Prostate gland (tissue), 2 donors: ENCODE measurements around the gene DMXL1. TPM values are rescaled to one million over a fixed set of nuclear protein-coding genes. Genes with fewer than 3 reads are reported as not detected.

ENCODE experiments used
- DNase-seq: peaks from one replicate; pipeline ENCODE4 v3.0.0-alpha.2; 2019; ENCODE audit warnings: low spot score
- H3K27ac ChIP-seq, 2 donors: fragments of 200-600 bp; sonication (generic); 2 replicates each; pipeline ENCODE4 v1.5.1; 2017 to 2019
- H3K27me3 ChIP-seq: fragments of 200-600 bp; sonication (generic); replicated peaks from 2 replicates; pipeline ENCODE4 v1.5.1; 2019; ENCODE audit not compliant: insufficient read depth
- H3K36me3 ChIP-seq, 2 donors: fragments of 200-600 bp; sonication (generic); 1 replicate in 1 of 2; 2 replicates in 1 of 2; pipeline versions ENCODE4 v1.5.1 to v1.8.1; 2017 to 2019
- H3K4me1 ChIP-seq: fragments of 200-600 bp; sonication (generic); replicated peaks from 2 replicates; pipeline ENCODE4 v1.5.1; 2019
- H3K4me3 ChIP-seq, 2 donors: fragments of 200-600 bp; sonication (generic); 2 replicates each; pipeline ENCODE4 v1.5.1; 2017 to 2019
- H3K9me3 ChIP-seq: fragments of 200-600 bp; sonication (generic); 2 replicates; pipeline ENCODE4 v1.5.1; 2017
- POLR2A ChIP-seq: fragments of 450-650 bp; IDR thresholded peaks from one replicate; pipeline ENCODE4 v1.6.1; 2016; ENCODE audit warnings: antibody characterized with exemption, mild to moderate bottlenecking
- POLR2AphosphoS5 ChIP-seq: sonication (generic); formaldehyde crosslinking; IDR thresholded peaks from one replicate; pipeline ENCODE4 v1.6.1; 2017; ENCODE audit warnings: antibody characterized with exemption
- WGBS: methylation state at CpG from one replicate; pipeline ENCODE4 v1.1.5; 2018; 5-methylcytosine and 5-hydroxymethylcytosine counted together
- intact Hi-C: fragments of 100-400 bp; cut with DNase I; formaldehyde crosslinking; loops from one replicate; pipeline ENCODE4 v1.14.2; 2022
- total RNA-seq, 2 donors: library from RNA; depleted of rRNA; stranded (reverse); fragments of >200 nt; gene quantifications; one replicate each; pipeline ENCODE4 v1.1.0, GENCODE V29; 2016
- TF ChIP-seq, protein P1 (sequence below), 4 experiments: fragments of 200-600 bp in 2 of 4; fragments of 450-650 bp in 2 of 4; sonication (generic) in 2 of 4; IDR thresholded peaks; 1 replicate in 3 of 4; 2 replicates in 1 of 4; pipeline ENCODE4 v1.5.1; 2016 to 2019; ENCODE audit warnings: antibody characterized with exemption in 4 of 4, mild to moderate bottlenecking in 2 of 4, moderate library complexity in 2 of 4

The DMXL1 gene
- total RNA-seq, 2 donors from 2014 or later: 89.2 to 180 TPM

GRCh38 chr5:119079318-119079921 lies 8.5 kb downstream of the DMXL1 start:
- Histone ChIP-seq H3K27me3 (no peaks in the 10 kb centered on the region), H3K9me3 (no peaks in the 10 kb centered on the region), H3K36me3 (no peaks in the 10 kb centered on the region), H3K4me1 (peaks cover 5% of the 10 kb centered on the region), H3K4me3 (no peak overlapping the region), H3K27ac (no peak overlapping the region)
- DNase-seq: no peak
- TF ChIP-seq POLR2AphosphoS5: no peak
- TF ChIP-seq POLR2A: no peak
- TF ChIP-seq, protein P1, sequence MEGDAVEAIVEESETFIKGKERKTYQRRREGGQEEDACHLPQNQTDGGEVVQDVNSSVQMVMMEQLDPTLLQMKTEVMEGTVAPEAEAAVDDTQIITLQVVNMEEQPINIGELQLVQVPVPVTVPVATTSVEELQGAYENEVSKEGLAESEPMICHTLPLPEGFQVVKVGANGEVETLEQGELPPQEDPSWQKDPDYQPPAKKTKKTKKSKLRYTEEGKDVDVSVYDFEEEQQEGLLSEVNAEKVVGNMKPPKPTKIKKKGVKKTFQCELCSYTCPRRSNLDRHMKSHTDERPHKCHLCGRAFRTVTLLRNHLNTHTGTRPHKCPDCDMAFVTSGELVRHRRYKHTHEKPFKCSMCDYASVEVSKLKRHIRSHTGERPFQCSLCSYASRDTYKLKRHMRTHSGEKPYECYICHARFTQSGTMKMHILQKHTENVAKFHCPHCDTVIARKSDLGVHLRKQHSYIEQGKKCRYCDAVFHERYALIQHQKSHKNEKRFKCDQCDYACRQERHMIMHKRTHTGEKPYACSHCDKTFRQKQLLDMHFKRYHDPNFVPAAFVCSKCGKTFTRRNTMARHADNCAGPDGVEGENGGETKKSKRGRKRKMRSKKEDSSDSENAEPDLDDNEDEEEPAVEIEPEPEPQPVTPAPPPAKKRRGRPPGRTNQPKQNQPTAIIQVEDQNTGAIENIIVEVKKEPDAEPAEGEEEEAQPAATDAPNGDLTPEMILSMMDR (IDR thresholded peaks at IDR 0.05): no peak
- 70% methylated on average over 3 of the region's 3 CpGs for WGBS
- intact Hi-C loops: no loop called here

GRCh38 chr5:119080936-119081335 lies 10.0 kb downstream of the DMXL1 start:
- H3K27ac ChIP-seq: no peak overlapping the region
- no peaks in the 10 kb centered on the region for H3K27me3 ChIP-seq
- no peaks in the 10 kb centered on the region for H3K9me3 ChIP-seq
- TF ChIP-seq POLR2AphosphoS5: no peak
- TF ChIP-seq POLR2A: no peak
- TF ChIP-seq, protein P1 (IDR thresholded peaks at IDR 0.05): no peak
- WGBS: 67% methylated on average over 1 of the region's 1 CpG
- intact Hi-C loops: no loop called here
- DNase-seq: no peak
- no peak overlapping the region for H3K4me3 ChIP-seq
- no peaks in the 10 kb centered on the region for H3K36me3 ChIP-seq
- peaks cover 5% of the 10 kb centered on the region for H3K4me1 ChIP-seq

- TF ChIP-seq POLR2A (no peak), POLR2AphosphoS5 (no peak)
- TF ChIP-seq, protein P1 (IDR thresholded peaks at IDR 0.05): no peak
- peaks cover 5% of the 10 kb centered on the region for H3K4me1 ChIP-seq
- intact Hi-C loops: no loop called here
These were observed 11.8 kb downstream of the DMXL1 start for GRCh38 chr5:119082691-119083090.

DNA sequence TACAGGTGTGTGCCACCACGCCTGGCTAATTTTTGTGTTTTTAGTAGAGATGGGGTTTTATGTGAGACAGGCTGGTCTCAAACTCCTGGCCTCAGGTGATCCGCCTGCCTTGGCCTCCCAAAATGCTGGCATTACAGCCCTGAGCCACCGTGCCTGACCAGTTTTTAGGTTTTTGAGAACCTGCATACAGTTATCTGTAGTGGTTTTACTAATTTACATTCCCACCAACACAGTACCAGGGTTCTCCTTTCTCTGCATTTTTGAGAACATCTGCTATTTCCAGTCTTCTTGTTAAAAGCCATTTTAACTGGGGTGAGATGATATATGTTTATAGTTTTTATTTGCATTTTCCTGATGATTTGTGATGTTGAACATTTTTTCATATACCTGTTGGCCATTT lies 12.8 kb downstream of the DMXL1 start:
- intact Hi-C loops: no loop called here
- no peaks in the 10 kb centered on the region for H3K36me3 ChIP-seq
- no peaks in the 10 kb centered on the region for H3K9me3 ChIP-seq
- no peak overlapping the region for H3K27ac ChIP-seq
- H3K4me1 ChIP-seq: peaks cover 5% of the 10 kb centered on the region
- TF ChIP-seq POLR2AphosphoS5 (no peak), POLR2A (no peak)
- TF ChIP-seq, protein P1 (IDR thresholded peaks at IDR 0.05): no peak
- 93% methylated on average over 3 of the region's 3 CpGs for WGBS
- no peak overlapping the region for H3K4me3 ChIP-seq
- H3K27me3 ChIP-seq: no peaks in the 10 kb centered on the region
- no peak for DNase-seq

More at GRCh38 chr5:119082691-119083090, 11.8 kb downstream of the DMXL1 start:
- H3K9me3 ChIP-seq: no peaks in the 10 kb centered on the region
- H3K27ac ChIP-seq: no peak overlapping the region
- no peak overlapping the region for H3K4me3 ChIP-seq
- 57% methylated on average over 3 of the region's 3 CpGs for WGBS
- no peak for DNase-seq
- no peaks in the 10 kb centered on the region for H3K36me3 ChIP-seq
- no peaks in the 10 kb centered on the region for H3K27me3 ChIP-seq

DNA sequence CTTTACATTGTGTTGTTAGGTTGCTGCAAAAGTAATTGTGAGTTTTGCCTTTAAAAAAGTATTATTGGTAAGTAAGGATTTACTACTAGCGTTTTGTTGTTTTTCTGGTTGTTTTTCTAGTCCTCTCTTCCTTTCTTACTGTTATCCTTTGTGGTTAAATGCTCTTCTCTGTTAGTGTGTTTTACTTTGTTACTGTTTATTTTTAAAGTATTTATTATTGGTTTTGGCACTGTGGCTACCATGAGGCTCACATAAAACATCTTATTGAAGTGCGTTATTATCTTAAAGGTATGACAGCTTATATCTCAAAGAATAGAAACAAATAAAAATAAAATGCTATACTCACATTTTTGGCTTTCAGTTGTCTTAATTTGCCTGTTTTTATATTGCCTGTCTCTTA lies 17.6 kb downstream of the DMXL1 start:
- no peaks in the 10 kb centered on the region for H3K9me3 ChIP-seq
- intact Hi-C loops: no loop called here
- no peak overlapping the region for H3K27ac ChIP-seq
- 29% methylated on average over 2 of the region's 2 CpGs for WGBS
- no peak overlapping the region for H3K4me3 ChIP-seq
- no peaks in the 10 kb centered on the region for H3K27me3 ChIP-seq
- no peaks in the 10 kb centered on the region for H3K36me3 ChIP-seq
- no peaks in the 10 kb centered on the region for H3K4me1 ChIP-seq
- TF ChIP-seq POLR2AphosphoS5 (no peak), POLR2A (no peak)
- TF ChIP-seq, protein P1 (IDR thresholded peaks at IDR 0.05): no peak
- DNase-seq: no peak
